ENCODE measurements around the gene CLDN12.

Gene CLDN12

GRCh38 chr7:90411510-90411909 lies 8.2 kb downstream of the CLDN12 start:
- H3K9me3 Mint-ChIP-seq: no peaks in the 10 kb centered on the region
- no peaks in the 10 kb centered on the region for H3K4me1 Mint-ChIP-seq
- H3K27ac Mint-ChIP-seq: no peak overlapping the region
- no peaks in the 10 kb centered on the region for H3K27me3 Mint-ChIP-seq
- H3K4me3 Mint-ChIP-seq: no peak overlapping the region
- ATAC-seq (ENCODE audit: low read depth): no peak
- no peak for DNase-seq (ENCODE audit: low spot score in 2 of 2)
- H3K36me3 Mint-ChIP-seq: peaks cover 6% of the 10 kb centered on the region

- no peaks in the 10 kb centered on the region for H3K27me3 Mint-ChIP-seq
- ATAC-seq (ENCODE audit: low read depth): no peak
- H3K4me3 Mint-ChIP-seq: no peak overlapping the region
Measured at GRCh38 chr7:90412458-90413184, 9.4 kb downstream of the CLDN12 start.

DNA sequence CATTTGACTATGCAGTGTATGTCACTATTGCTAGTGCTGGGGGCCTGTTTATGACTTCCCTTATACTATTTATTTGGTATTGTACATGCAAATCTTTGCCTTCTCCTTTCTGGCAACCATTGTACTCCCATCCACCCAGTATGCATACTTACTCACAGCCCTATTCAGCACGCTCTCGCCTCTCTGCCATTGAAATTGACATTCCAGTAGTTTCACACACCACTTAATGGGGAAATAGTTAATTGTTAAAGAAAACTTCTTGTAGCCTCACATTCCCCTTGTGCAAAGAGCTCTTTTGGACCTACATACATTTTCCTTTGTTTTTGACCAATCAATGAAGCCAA lies 9.9 kb downstream of the CLDN12 start:
- Mint-ChIP-seq H3K27me3 (no peaks in the 10 kb centered on the region), H3K4me3 (no peak overlapping the region), H3K4me1 (no peaks in the 10 kb centered on the region), H3K9me3 (no peaks in the 10 kb centered on the region), H3K36me3 (peaks cover 2% of the 10 kb centered on the region), H3K27ac (no peak overlapping the region)
- DNase-seq (ENCODE audit: low spot score in 2 of 2): no peak
- no peak for ATAC-seq (ENCODE audit: low read depth)

More at GRCh38 chr7:90412458-90413184, 9.4 kb downstream of the CLDN12 start:
- no peak for DNase-seq (ENCODE audit: low spot score in 2 of 2)
- no peak overlapping the region for H3K27ac Mint-ChIP-seq
- H3K36me3 Mint-ChIP-seq: peaks cover 4% of the 10 kb centered on the region
- no peaks in the 10 kb centered on the region for H3K9me3 Mint-ChIP-seq
- H3K4me1 Mint-ChIP-seq: no peaks in the 10 kb centered on the region

- Mint-ChIP-seq H3K4me1 (no peaks in the 10 kb centered on the region), H3K27me3 (no peaks in the 10 kb centered on the region), H3K9me3 (no peaks in the 10 kb centered on the region), H3K27ac (no peak overlapping the region), H3K36me3 (no peaks in the 10 kb centered on the region), H3K4me3 (no peak overlapping the region)
- DNase-seq (ENCODE audit: low spot score in 2 of 2): no peak
- ATAC-seq (ENCODE audit: low read depth): no peak
Measured at GRCh38 chr7:90421651-90422050, 18.4 kb downstream of the CLDN12 start.

GRCh38 chr7:90424720-90425119 lies 21.5 kb downstream of the CLDN12 start:
- ATAC-seq (ENCODE audit: low read depth) (no peak), DNase-seq (ENCODE audit: low spot score in 2 of 2) (no peak)
- Mint-ChIP-seq H3K36me3 (no peaks in the 10 kb centered on the region), H3K4me3 (no peak overlapping the region), H3K9me3 (no peaks in the 10 kb centered on the region), H3K4me1 (no peaks in the 10 kb centered on the region), H3K27ac (no peak overlapping the region), H3K27me3 (peaks cover 3% of the 10 kb centered on the region)

- no peak for ATAC-seq (ENCODE audit: low read depth)
- H3K9me3 Mint-ChIP-seq: no peaks in the 10 kb centered on the region
- no peaks in the 10 kb centered on the region for H3K36me3 Mint-ChIP-seq
- no peak for DNase-seq (ENCODE audit: low spot score in 2 of 2)
- no peak overlapping the region for H3K27ac Mint-ChIP-seq
- H3K4me1 Mint-ChIP-seq: no peaks in the 10 kb centered on the region
- no peak overlapping the region for H3K4me3 Mint-ChIP-seq
- H3K27me3 Mint-ChIP-seq: peaks cover 7% of the 10 kb centered on the region
Measured at GRCh38 chr7:90425376-90425775, 22.1 kb downstream of the CLDN12 start.

GRCh38 chr7:90430614-90431460 lies 27.6 kb downstream of the CLDN12 start:
- no peaks in the 10 kb centered on the region for H3K36me3 Mint-ChIP-seq
- peaks cover 1% of the 10 kb centered on the region for H3K9me3 Mint-ChIP-seq
- DNase-seq (ENCODE audit: low spot score in 2 of 2) (no peak), ATAC-seq (ENCODE audit: low read depth) (no peak)
- peaks cover 10% of the 10 kb centered on the region for H3K27me3 Mint-ChIP-seq
- no peak overlapping the region for H3K27ac Mint-ChIP-seq
- H3K4me3 Mint-ChIP-seq: no peak overlapping the region
- no peaks in the 10 kb centered on the region for H3K4me1 Mint-ChIP-seq

- no peak for DNase-seq (ENCODE audit: low spot score in 2 of 2)
- peaks cover 2% of the 10 kb centered on the region for H3K9me3 Mint-ChIP-seq
- H3K36me3 Mint-ChIP-seq: peaks cover 1% of the 10 kb centered on the region
- ATAC-seq (ENCODE audit: low read depth): no peak
- H3K4me3 Mint-ChIP-seq: no peak overlapping the region
- H3K4me1 Mint-ChIP-seq: no peaks in the 10 kb centered on the region
- no peak overlapping the region for H3K27ac Mint-ChIP-seq
- peaks cover 10% of the 10 kb centered on the region for H3K27me3 Mint-ChIP-seq
Measured at GRCh38 chr7:90432752-90433151, 29.5 kb downstream of the CLDN12 start.

DNA sequence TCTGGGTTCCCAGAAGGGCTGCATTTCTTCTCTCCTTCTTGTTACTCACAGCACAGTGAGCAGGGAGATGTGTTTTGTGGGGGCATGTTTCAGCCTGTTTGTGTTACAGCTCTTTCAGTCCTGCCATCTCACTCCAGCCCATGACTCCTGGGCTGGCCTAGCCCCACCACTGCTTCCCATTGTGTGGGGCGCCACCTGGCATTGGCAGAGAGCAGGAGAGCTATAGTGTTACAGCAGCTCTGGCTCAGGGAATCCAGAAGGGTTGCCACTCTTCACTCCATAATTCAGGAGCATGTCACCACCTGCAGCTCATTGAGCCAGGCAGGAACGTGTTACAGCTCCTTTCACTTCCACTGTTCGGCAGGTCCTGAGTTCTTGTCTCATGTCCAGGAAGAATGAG lies 30.0 kb downstream of the CLDN12 start:
- H3K9me3 Mint-ChIP-seq: peaks cover 3% of the 10 kb centered on the region
- H3K27ac Mint-ChIP-seq: no peak overlapping the region
- no peaks in the 10 kb centered on the region for H3K4me1 Mint-ChIP-seq
- no peak for DNase-seq (ENCODE audit: low spot score in 2 of 2)
- H3K4me3 Mint-ChIP-seq: no peak overlapping the region
- peaks cover 10% of the 10 kb centered on the region for H3K27me3 Mint-ChIP-seq
- H3K36me3 Mint-ChIP-seq: peaks cover 2% of the 10 kb centered on the region
- ATAC-seq (ENCODE audit: low read depth): no peak

DNA sequence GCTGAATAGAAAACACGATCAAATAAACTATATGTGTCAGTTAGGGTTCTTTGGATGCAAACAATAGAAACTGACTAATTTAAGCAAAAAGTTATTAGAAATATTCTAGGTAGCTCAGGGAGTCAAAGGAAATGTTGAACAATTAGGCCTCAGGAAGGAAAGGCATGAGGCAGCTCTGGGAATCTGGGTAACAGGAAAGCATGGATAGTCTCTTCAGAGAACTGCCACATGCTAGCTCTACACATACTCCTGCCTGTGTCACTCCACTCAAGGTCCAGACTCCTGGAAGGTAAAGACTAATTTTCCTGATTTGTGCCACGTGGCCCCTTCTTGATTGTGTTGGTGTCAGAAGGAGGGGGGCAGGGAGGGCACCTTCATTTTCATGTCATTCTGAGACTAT lies 42.4 kb downstream of the CLDN12 start:
- no peaks in the 10 kb centered on the region for H3K36me3 Mint-ChIP-seq
- ATAC-seq (ENCODE audit: low read depth): no peak
- H3K27me3 Mint-ChIP-seq: peaks cover 5% of the 10 kb centered on the region
- no peak overlapping the region for H3K27ac Mint-ChIP-seq
- H3K9me3 Mint-ChIP-seq: no peaks in the 10 kb centered on the region
- no peaks in the 10 kb centered on the region for H3K4me1 Mint-ChIP-seq
- no peak overlapping the region for H3K4me3 Mint-ChIP-seq
- DNase-seq (ENCODE audit: low spot score in 2 of 2): no peak

GRCh38 chr7:90446137-90446899 lies 43.1 kb downstream of the CLDN12 start:
- DNase-seq (ENCODE audit: low spot score in 2 of 2): no peak
- H3K9me3 Mint-ChIP-seq: no peaks in the 10 kb centered on the region
- H3K27ac Mint-ChIP-seq: no peak overlapping the region
- no peak overlapping the region for H3K4me3 Mint-ChIP-seq
- no peaks in the 10 kb centered on the region for H3K36me3 Mint-ChIP-seq
- H3K27me3 Mint-ChIP-seq: peaks cover 5% of the 10 kb centered on the region
- no peak for ATAC-seq (ENCODE audit: low read depth)
- H3K4me1 Mint-ChIP-seq: no peaks in the 10 kb centered on the region

DNA sequence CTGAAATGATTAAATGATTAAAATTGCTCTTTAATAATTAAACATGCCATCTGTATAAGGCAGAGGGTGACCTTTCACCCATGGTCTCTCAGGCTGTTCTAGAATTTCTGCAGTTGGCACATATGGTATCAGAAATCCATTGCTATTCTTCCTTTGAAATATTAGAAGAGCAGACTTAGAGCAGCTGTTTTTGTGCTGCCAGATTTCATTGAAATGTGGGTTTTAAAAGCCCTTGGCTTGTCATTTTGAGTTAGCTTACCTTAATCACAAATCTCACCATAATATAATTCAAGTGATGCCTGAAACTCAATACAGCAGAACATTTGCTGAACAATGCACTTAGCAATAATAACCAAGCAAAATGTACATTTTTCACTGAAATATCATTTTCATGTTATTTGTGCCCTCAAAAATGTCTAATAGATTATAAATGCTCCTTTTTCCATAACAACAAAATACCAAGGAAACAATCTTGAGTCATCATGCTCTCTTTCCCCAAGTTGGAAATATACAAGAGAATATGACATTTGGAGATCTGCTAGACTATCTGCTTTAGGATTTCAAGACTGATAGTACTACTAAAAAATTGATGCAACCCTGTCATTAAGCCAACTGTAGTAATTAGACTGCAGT lies 50.1 kb downstream of the CLDN12 start:
- Mint-ChIP-seq H3K27me3 (peaks cover 2% of the 10 kb centered on the region), H3K4me1 (peaks cover 8% of the 10 kb centered on the region), H3K9me3 (no peaks in the 10 kb centered on the region), H3K27ac (no peak overlapping the region), H3K4me3 (no peak overlapping the region), H3K36me3 (no peaks in the 10 kb centered on the region)
- ATAC-seq (ENCODE audit: low read depth) (no peak), DNase-seq (ENCODE audit: low spot score in 2 of 2) (no peak)

- Mint-ChIP-seq H3K27me3 (peaks cover 2% of the 10 kb centered on the region), H3K27ac (no peak overlapping the region), H3K36me3 (no peaks in the 10 kb centered on the region), H3K4me3 (no peak overlapping the region), H3K9me3 (no peaks in the 10 kb centered on the region), H3K4me1 (peaks cover 8% of the 10 kb centered on the region)
- DNase-seq (ENCODE audit: low spot score in 2 of 2): no peak
- no peak for ATAC-seq (ENCODE audit: low read depth)
Measured at GRCh38 chr7:90453931-90454330, 50.7 kb downstream of the CLDN12 start.

Measured in memory B cell (primary cell).